ENCODE measurements around the gene KIF3A. TPM values are rescaled to one million over a fixed set of nuclear protein-coding genes. Genes with fewer than 3 reads are reported as not detected.
A peak's percentile ranks its signal among the peaks of the same experiment; 100 is the strongest.

KIF3A gene
- total RNA-seq, 1 experiment from 2014 or later: 13.2 TPM

DNA sequence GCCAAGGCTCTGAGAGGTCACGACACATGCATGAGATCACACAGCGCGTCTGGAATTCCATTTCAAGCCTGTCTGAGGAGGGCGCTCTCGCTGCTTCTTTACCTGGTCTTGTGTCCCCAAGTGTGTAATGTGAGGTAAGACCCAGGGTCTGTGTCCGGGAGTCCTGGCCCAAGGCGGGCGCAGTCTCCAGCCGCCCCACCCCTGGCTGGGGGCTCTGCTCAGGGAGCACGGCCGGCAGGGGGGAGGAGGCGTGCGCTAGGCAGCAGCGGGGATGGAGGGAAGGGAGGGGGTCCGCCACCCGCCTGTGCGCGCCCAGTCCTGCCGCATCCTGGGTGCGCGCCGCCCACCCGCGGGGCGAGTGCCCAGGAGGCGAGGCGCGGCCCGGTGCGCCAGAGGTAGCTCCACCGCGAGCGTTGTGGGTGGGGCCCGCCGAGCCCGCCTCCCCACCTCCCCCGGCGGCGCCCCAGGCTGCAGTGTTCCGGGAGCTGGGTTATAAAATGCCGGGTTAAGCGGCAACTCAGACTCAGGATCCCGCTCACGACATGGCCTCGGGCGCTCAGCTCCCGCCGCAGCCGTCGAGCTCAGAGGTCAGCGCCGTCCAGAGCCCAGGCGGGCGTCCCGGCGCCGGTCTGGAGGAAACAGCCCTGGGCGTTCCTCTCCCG lies 9.7 kb upstream of the KIF3A start, which contains the start of gene CCNI2:
Gene CCNI2, plus strand, starts transcription at position 473 of the 662 bp plus-strand sequence. Its CDS starts 70 bp downstream, at position 543.
- H3K36me3 Mint-ChIP-seq (ENCODE audit: insufficient read depth in 1 of 3, low read depth in 3 of 3): no peaks in the 10 kb centered on the region; a peak in 1 of 7 replicates
- Histone ChIP-seq H3K18ac (ENCODE audit: insufficient read length, low read depth, low read length) (no peak within 1 kb of the TSS), H2BK15ac (ENCODE audit: low read depth, low read length) (no peak within 1 kb of the TSS), H3K79me1 (ENCODE audit: insufficient read depth, low read depth, low read length, poor library complexity, severe bottlenecking) (no peaks in the 10 kb centered on the region), H3K14ac (ENCODE audit: insufficient read depth, low read length) (no peak within 1 kb of the TSS; the same call in 1 of the 2 replicates), H3K56ac (ENCODE audit: insufficient read length, low read depth, low read length) (no peak within 1 kb of the TSS), H2BK20ac (ENCODE audit: low read depth, low read length, poor library complexity, severe bottlenecking) (no peak within 1 kb of the TSS), H3K23ac (ENCODE audit: insufficient read length, low read depth, low read length) (no peak within 1 kb of the TSS), H4K5ac (ENCODE audit: insufficient read length, low read depth, low read length) (no peak within 1 kb of the TSS), H3K9me3 (ENCODE audit: control insufficient read depth, low read depth, low read length) (no peaks in the 10 kb centered on the region), H3K4me1 (ENCODE audit: insufficient read depth, low read length) (no peaks in the 10 kb centered on the region), H4K20me1 (ENCODE audit: control insufficient read depth, insufficient read depth, insufficient read length) (no peaks in the 10 kb centered on the region), H2AFZ (ENCODE audit: low read length) (no peak within 1 kb of the TSS), H3K27me3 (ENCODE audit: insufficient read depth, low read length) (peaks cover 16% of the 10 kb centered on the region; the same call in 1 of the 2 replicates), H3K23me2 (ENCODE audit: insufficient read length, low read depth, low read length, poor library complexity, severe bottlenecking) (peaks cover 6% of the 10 kb centered on the region), H2BK12ac (ENCODE audit: insufficient read length, low read depth, low read length) (no peak within 1 kb of the TSS), H2BK120ac (ENCODE audit: low read depth, low read length, poor library complexity, severe bottlenecking) (no peak within 1 kb of the TSS), H2AK5ac (ENCODE audit: insufficient read length, low read length) (no peak within 1 kb of the TSS), H3K79me2 (ENCODE audit: insufficient read depth, low read length) (no peaks in the 10 kb centered on the region), H2BK5ac (ENCODE audit: insufficient read length, low read length) (no peak within 1 kb of the TSS), H3K4me2 (ENCODE audit: insufficient read depth, insufficient read length, low read length) (peak within 1 kb of the TSS; percentile 23), H4K91ac (ENCODE audit: insufficient read length, low read depth, low read length) (no peak within 1 kb of the TSS), H3K9ac (ENCODE audit: extremely low read depth, insufficient read length, low read length) (no peak within 1 kb of the TSS), H3K27ac (ENCODE audit: insufficient read length, low read depth, low read length) (no peak within 1 kb of the TSS), H3K4ac (ENCODE audit: low read depth, low read length) (no peak within 1 kb of the TSS), H4K8ac (replicated peaks; ENCODE audit: insufficient read length, low read depth, low read length) (no peak within 1 kb of the TSS), H3T11ph (ENCODE audit: low read length) (no peak within 1 kb of the TSS)
- DNase-seq: peak; percentile 84
- H3K4me3 Mint-ChIP-seq: peak within 1 kb of the TSS; percentile 49 to 82
- WGBS (ENCODE audit: extremely low coverage, insufficient read length, low lambda C conversion rate): no CpG with 5 or more reads among the region's 59 CpGs
- H3K4me1 Mint-ChIP-seq: peaks cover 0 to 3% of the 10 kb centered on the region in 2 experiments; a peak in 1 of 4 replicates
- H3K9me3 Mint-ChIP-seq: peaks cover 0 to 5% of the 10 kb centered on the region in 2 experiments; a peak in 1 of 5 replicates
- H3K27ac Mint-ChIP-seq: no peak within 1 kb of the TSS
- TF ChIP-seq, protein P1, sequence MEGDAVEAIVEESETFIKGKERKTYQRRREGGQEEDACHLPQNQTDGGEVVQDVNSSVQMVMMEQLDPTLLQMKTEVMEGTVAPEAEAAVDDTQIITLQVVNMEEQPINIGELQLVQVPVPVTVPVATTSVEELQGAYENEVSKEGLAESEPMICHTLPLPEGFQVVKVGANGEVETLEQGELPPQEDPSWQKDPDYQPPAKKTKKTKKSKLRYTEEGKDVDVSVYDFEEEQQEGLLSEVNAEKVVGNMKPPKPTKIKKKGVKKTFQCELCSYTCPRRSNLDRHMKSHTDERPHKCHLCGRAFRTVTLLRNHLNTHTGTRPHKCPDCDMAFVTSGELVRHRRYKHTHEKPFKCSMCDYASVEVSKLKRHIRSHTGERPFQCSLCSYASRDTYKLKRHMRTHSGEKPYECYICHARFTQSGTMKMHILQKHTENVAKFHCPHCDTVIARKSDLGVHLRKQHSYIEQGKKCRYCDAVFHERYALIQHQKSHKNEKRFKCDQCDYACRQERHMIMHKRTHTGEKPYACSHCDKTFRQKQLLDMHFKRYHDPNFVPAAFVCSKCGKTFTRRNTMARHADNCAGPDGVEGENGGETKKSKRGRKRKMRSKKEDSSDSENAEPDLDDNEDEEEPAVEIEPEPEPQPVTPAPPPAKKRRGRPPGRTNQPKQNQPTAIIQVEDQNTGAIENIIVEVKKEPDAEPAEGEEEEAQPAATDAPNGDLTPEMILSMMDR (conservative IDR thresholded peaks at IDR 0.05): peak; percentile 75
- H3K27me3 Mint-ChIP-seq (ENCODE audit: low read depth): peaks cover 67% of the 10 kb centered on the region
